Islet of Langerhans (tissue), 1 donor: Measurements from ENCODE around the gene LITAFD.
"Not testable (repeated sequence)": the region's sequence is repeated elsewhere in the genome, so short reads cannot be mapped to it uniquely, and the experiment has no call there.

Experiments
- FAIRE-seq: peaks from one replicate; lab custom pipeline; 2011; peaks lifted over from hg19 to GRCh38; lab: Jason Lieb, UNC

Gene LITAFD

DNA sequence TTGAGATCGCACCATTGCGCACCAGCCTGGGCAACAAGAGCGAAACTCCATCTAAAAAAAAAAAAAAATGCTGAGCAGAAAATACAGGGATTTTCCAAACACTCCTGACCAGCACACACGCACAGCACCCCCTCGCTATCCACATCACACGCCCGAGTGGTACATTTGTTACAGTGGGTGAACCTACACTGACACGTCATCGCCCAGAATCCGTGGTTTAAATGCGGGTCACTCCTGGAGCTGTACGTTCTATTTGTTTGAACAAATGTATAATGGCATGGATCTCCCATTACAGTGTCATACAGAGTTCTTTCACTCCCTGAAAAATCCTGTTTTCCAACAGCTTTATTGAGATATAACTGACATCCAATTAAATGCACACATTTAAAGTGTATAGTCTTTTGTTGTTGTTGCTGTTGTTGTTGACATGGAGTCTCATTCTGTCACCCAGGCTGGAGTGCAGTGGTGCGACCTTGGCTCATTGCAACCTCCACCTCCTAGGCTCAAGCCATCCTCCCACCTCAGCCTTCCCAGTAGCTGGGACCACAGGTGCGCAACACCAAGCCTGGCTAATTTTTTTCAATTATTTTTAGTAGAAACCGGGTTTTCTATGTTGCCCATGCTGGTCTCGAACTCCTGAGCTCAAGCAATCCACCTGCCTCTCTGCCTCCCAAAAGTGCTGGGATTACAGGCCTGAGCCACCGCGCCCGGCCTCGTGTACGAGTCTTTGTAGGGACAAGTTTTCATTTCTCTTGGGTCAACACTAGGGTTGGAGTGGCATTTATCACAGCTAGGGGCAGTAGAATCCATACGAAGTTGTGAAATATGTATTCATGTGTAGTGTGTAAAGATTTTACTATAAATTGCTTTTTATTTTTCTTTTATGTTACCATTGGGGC lies 8.9 kb upstream of the LITAFD start:
- no peak for FAIRE-seq

- not testable (repeated sequence) for FAIRE-seq
Measured at GRCh38 chr16:8873866-8874195, 8.3 kb upstream of the LITAFD start.

- no peak for FAIRE-seq
Measured at GRCh38 chr16:8874388-8874787, 7.8 kb upstream of the LITAFD start.

GRCh38 chr16:8875317-8875716 lies 6.8 kb upstream of the LITAFD start:
- not testable (repeated sequence) for FAIRE-seq

DNA sequence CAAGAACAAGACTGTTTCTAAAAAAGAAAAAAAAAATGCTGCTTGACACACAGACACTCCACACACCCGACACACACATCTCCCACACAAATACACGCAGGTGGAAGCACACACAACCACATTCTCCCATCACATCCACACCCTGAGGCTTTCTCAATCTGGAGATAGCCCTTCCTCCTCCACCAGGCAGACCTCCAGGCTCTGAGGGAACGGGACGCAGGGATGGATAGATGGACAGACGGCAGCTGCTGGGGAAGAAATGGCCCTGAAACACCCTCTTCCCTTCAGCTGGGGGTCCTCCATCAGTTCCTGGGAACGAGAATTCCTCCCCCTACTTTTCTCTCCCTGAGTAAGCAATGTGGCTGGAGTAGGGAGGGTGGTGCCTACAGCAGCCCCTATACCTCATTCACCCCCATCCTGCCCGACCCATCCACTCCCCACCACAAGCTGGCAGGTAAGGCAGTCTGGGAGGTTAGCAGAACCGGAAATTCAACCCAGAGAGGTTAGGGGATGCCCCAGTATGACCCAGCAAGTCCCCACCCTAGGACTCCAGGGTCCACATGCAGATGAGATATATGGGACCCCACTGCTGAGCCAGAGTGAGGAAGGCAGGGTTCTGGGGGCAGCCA lies 4.1 kb upstream of the LITAFD start:
- no peak for FAIRE-seq

- no peak for FAIRE-seq
Measured at GRCh38 chr16:8878523-8878911, 3.6 kb upstream of the LITAFD start.

DNA sequence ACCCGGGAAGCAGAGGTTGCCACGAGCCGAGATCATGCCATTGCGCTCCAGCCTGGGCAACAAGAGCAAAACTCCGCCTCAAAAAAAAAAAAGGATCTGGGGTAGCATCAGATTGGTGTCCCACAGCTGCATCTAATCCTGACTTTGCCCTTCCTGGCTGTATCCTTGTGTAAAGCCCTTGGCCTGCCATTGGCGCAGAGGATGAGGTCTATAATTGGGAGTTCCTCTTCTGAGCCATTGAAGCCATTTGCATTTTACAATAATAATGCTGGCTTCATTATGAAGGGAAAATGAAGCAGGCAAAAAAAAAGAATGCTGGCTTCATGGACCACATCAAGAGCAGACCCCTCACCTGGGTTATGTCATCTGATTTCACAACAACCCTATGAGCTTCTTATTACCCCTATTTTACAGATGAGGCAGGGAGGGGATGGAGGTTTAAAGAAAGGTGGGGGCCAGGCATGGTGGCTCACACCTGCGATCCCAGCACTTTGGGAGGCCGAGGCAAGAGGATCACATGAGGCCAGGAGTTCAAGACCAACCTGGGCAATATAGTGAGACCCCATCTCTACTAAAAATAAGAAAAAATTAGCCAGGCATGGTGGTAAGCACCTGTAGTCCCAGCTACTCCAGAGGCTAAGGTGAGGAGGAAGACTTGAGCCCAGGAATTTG lies 1.2 kb upstream of the LITAFD start:
- FAIRE-seq, result no peak

GRCh38 chr16:8882725-8883377 lies 700 bp downstream of the LITAFD start:
- FAIRE-seq, result no peak

GRCh38 chr16:8885674-8886592 lies 3.8 kb downstream of the LITAFD start:
- no peak for FAIRE-seq

DNA sequence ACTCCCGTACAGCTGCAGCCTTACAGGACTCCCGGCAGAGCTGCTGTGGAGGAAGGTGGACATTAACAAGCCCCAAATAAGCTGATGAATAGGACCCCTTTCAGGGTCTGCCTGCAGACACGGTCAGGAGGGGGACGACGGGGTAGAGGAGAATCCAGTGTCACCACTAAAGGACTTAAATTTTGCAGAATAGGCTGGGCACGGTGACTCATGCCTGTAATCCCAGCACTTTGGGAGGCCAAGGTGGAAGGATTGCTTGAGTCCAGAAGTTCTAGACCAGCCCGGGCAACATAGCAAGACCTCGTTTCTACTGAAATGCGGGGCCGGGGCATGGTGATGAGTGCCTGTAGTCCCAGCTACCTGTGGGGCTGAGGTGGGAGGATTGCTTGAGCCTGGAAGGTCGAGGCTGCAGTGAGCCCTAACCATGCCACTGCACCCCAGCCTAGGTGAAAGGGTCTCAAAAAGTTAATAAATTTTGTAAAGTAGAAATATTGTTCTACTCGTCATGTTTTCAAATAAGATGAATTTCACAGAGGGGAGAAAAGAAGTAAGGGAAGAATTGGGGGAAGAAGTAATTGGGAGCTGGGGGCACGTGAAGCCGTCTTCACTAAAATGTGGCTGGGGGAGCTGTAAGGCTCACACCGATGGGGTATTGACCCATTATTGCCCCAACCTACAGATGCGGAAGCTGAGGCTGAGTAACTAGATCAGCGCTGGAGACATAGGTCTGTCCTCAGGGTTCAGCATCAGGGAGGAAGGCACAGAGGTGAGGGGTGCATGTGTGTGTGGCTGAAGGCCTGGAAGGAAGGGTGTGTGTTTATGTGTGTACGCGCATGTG lies 4.7 kb downstream of the LITAFD start:
- no peak for FAIRE-seq

GRCh38 chr16:8887431-8887765 lies 5.2 kb downstream of the LITAFD start:
- FAIRE-seq, result no peak

DNA sequence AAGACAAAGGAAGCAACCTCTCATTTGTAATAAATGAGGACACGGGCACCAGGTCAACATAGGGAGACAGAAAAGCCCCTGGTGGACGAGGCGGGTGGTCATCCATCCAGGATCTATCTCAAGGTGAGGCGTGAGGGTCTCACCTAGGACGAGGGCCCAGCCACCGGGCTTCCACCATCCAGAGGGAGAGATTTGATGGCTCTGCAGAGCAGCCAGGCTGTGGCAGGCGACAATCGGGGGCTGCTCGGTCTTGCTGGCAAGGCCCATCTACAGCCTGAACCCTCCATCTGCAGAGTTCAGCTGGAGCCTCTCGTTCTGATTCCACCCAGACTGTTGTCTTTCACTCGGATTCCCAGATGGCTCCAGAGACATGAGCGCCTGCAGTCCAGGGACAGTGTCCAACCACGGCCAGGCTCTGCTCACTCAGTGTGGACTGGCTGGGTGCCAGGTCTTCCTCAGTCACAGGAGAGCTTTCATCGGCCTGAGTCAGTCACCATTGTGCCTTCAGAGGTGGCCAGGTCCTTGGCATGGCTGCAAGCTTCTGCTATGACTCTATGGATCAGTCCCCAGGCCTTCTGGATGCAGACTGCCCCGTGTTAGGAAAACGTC lies 5.9 kb downstream of the LITAFD start:
- FAIRE-seq, result no peak

GRCh38 chr16:8888951-8889892 lies 7.1 kb downstream of the LITAFD start:
- no peak for FAIRE-seq

DNA sequence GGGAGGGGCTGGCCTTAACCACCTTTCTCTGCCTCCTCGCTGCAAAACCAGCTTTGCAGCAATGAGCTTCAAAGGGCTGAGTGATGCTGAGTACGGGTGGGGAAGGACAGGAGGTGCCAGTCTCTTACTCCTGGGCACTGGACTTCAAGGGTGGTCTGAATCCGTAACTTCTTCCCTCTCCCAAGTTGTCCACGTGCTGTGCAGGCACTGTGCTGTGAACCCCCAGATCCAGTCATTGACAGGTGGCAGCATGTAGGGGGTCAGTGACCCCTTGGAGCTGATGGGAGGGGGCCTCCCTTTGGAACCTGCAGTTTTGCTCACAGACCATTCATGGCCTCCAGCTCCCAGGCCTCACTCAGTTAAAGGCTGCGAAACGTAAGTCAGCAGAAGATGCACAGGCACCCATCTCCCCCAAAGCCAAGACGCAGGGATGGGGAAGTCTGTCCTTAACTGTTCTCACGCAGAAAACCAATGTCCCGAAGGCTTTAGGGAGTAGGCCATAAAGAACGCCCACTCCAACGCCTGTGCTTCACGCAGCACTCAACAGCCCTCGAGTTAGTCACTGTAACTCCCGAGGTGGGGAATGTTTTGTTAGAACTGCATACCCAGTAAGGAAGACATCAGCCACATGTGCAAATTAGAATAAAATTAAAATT lies 7.9 kb downstream of the LITAFD start:
- no peak for FAIRE-seq

- FAIRE-seq, result no peak
Measured at GRCh38 chr16:8890549-8890921, 8.4 kb downstream of the LITAFD start.

GRCh38 chr16:8892101-8892575 lies 10.0 kb downstream of the LITAFD start:
- FAIRE-seq, result no peak

DNA sequence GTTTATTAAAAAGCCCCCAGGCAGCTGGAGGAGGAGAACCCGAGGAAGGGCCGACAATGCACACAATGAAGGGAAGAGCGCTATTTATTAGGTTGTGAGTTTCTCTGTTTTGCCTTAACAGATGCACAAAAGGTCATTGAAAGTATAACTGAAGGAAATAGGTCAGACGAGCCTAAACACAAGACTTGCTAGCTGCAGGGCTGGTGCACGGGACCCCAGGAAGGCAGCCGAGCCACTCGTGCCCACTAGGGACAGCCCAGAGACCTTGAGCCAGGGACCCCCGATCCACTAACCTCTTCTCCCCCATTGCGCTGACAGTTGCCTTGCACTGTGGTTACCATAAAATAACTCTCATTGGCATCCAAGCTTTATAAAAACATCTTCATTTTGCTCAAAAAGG lies 11.3 kb downstream of the LITAFD start:
- FAIRE-seq, result no peak

DNA sequence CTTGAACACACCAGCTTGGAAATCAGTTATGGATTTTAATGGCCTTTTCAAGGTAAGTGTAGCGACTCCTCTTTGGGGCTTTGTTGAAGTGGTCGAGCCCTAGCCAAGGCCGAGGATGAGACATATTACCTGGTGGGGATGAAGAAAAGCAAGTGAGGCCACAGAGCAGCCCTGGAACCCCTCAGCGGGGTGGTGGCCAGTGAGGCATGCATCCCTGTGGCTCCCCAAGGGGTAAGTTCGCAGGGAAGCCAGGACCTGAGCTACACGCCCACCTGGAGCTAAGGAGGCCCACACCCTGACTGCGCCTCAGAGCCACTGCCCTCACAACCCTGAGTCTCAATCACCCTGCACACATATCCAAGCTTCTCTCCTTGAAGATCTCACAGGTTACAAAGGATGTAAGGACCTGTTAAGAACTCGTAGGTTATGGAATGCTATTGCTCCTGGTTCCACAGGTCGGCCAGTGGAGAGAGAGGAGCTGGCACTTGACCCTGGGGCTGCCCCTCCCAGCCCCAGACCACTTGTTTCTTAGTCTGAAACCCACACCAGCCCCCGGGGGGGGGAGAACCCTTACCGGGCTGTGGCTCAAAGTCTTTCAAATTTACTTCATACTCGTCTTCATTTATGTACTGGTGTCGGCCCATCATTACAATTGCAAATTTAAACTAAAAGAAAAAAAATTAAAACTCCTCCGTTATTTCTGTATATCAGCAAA lies 12.0 kb downstream of the LITAFD start:
- FAIRE-seq, result no peak
